Cardiac fibroblast (primary cell): ENCODE results near the gene ZBTB18.

Source experiments
- DNase-seq, 2 donors: peaks; one replicate each; pipeline versions ENCODE4 v3.0.0 to v3.0.0-alpha.2; 2010; ENCODE audit warnings: low read depth in 2 of 2
- H3K4me3 ChIP-seq, 2 donors: replicated peaks in 1 of 2; 1 replicate in 1 of 2; 2 replicates in 1 of 2; pipeline ENCODE4 v1.5.1; 2011; ENCODE audit warnings: low read depth in 2 of 2, low read length in 2 of 2, mild to moderate bottlenecking in 2 of 2, moderate library complexity in 1 of 2
- TF ChIP-seq, protein P1 (sequence below): IDR thresholded peaks from one replicate; pipeline ENCODE4 v1.5.1; 2011; ENCODE audit warnings: low read depth, mild to moderate bottlenecking, low read length, inconsistent platforms

The ZBTB18 gene

DNA sequence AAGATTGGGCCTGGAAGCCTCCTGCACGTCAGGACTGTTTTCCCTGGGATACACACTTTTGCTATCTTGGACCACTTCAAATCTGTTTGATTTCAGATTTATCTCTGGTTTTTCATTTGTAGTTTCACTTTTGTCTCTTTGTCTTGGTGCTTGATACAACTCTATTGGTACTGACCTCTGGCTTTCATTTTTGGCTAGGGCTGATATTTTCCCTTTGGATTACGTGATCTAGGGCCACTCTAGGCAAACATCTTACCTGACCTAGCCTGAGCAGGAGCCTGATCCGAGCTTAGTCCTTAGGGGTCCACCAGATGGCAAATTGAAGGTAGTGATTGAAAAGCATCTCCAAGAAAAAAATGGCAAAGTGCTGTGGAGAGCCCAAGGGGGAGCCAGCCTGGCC, 39.6 kb downstream of the ZBTB18 start:
- H3K4me3 ChIP-seq = no peak overlapping the region
- DNase-seq = no peak
- TF ChIP-seq, protein P1, sequence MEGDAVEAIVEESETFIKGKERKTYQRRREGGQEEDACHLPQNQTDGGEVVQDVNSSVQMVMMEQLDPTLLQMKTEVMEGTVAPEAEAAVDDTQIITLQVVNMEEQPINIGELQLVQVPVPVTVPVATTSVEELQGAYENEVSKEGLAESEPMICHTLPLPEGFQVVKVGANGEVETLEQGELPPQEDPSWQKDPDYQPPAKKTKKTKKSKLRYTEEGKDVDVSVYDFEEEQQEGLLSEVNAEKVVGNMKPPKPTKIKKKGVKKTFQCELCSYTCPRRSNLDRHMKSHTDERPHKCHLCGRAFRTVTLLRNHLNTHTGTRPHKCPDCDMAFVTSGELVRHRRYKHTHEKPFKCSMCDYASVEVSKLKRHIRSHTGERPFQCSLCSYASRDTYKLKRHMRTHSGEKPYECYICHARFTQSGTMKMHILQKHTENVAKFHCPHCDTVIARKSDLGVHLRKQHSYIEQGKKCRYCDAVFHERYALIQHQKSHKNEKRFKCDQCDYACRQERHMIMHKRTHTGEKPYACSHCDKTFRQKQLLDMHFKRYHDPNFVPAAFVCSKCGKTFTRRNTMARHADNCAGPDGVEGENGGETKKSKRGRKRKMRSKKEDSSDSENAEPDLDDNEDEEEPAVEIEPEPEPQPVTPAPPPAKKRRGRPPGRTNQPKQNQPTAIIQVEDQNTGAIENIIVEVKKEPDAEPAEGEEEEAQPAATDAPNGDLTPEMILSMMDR = no peak

DNA sequence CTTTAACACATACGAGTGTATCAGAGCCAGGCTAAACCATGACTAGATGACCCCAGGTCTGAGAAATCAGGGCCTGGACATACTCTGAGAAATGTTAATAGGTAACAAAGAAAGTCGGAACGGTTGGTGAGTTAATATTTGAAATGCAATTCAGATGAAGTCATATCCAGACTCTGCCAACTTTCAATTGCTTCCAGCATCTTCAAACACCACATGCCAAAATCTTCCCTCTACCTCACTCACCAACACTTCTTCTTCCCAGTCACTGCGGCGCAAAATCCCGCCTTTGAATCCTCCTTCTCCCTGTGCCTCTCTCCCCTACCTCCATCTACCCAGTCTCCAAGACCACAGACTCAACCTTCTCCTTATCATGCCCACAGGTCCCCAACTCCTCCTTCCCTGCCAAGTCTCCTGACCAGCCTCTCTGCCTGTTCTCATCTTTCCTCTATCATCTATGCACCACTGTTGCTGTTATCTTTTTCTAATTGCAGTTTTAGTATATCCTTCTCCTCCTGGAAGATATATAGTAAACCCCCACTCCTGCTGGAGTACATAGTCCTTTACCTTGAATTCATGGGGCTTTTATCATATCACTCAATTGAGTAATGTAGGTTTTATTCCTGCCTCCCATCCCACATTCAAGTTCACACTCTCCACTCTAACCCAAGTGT, 41.3 kb downstream of the ZBTB18 start:
- DNase-seq = peak; percentile 24 to 61
- H3K4me3 ChIP-seq = no peak overlapping the region

DNA sequence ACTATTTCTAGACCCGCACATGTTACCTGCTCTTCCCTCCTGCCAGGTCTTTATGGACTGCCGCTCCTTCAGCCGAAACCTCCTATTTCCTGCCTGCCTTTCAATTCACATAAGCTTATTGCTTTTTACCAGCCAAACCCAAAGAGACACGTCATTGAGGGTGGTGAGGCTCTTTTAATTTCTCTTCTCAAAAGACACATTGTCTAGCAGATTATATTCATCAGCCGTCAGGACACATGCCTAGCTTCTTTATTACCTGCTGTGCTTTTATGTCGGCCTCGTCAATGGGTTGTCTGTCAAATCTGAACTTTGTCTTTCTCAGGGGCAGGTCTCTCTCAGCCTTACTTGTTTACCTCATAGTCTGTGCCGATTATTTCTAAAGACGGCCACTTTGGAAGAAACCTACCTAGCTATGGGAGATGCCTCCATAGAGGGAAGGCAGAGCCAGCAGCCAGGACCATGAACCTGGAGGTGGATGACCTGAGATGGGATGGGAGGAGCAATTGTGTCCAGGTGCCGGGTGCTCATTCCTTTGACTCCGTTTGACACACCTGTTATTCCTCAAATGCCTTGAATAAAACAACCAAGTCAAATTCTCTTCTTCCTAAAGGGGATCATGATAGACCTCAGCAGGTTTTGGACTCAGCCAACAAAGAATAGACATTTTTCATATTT, 42.0 kb downstream of the ZBTB18 start:
- no peak for DNase-seq
- H3K4me3 ChIP-seq = no peak overlapping the region
- TF ChIP-seq, protein P1 = no peak

More for the DNA sequence above, 41.3 kb downstream of the ZBTB18 start:
- TF ChIP-seq, protein P1 = no peak

DNA sequence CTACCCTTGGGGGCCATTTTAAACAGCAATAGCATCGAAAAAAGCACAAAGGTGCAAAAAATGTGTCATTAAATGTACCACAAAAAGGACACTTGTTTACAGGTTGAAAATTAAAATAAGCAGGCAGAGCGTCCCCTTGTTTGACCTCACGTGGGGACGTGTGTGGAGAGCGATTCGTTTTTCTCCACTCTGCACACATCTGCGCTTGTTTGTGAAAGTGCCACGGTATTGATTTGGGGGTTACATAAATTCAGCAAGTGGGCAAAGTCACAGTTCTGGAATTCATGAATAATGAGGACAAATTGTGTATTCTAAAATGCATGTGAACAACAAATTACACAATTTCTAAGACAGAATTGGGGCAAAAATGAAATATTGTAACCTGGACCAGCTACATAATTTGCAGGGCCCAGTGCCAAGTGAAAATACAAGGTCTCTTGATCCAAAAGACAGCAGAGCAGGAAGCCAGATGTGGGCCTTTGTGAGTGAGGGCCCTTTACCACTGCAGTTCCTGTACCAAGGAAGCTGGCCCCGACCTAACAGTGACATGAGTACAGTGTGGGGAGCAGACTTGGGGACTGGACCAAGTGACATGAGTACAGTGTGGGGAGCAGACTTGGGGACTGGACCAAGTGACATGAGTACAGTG, 43.9 kb downstream of the ZBTB18 start:
- no peak overlapping the region for H3K4me3 ChIP-seq
- no peak for DNase-seq
- TF ChIP-seq, protein P1 = no peak

DNA sequence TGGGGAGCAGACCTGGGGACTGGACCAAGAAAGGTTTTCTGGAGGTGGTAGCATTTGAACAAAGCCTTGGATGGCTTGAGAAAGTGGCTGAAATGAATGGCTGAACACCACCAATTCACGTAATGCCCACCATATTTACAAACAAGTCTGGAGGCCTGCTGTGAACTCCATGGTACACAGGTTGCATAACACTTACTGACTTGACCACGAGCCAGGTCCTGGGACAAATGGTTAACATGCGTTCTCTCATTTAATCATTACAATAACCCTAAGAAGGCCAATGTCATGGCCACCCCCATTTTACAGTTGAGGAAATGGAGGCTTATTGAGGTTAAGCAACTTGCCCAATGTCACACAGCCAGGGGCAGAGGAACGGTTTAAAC, 44.4 kb downstream of the ZBTB18 start:
- DNase-seq = no peak
- TF ChIP-seq, protein P1 = no peak
- H3K4me3 ChIP-seq = no peak overlapping the region

DNA sequence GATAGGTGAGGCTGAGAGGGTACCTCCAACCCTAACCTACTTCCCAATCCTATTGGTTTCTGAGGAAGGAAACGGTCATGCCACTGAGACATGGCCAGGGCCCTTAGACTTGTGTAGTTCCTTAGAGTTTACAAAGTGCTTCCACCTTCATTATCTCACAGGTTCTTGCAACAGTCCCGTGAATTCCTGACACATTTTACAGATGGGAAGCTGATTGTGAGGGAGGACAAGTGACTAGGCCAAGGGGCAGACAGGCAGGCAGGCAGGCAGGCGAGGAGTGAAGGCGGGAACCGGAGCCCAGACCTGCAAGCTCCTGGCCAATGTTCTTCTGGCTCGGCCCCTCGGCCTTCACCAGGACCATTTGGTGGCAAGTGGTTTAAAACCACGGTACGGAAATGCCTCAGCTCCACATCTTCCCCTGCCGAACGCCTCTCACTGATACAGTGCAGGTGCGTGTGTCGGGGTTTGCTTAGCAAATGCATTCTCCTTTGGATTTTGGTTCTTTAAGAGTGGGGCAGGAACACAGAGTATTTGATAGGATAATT, 45.1 kb downstream of the ZBTB18 start:
- H3K4me3 ChIP-seq = no peak overlapping the region
- no peak for DNase-seq
- TF ChIP-seq, protein P1 = no peak
